Stomach (tissue), 9 donors: Measurements from ENCODE around the gene KLHL29. TPM values are rescaled to one million over a fixed set of nuclear protein-coding genes. Genes with fewer than 3 reads are reported as not detected.
A peak's percentile ranks its signal among the peaks of the same experiment; 100 is the strongest.

Experiments
- DNase-seq, 2 donors: peaks; one replicate each; pipeline versions ENCODE4 v3.0.0 to v3.0.0-alpha.2; 2013 to 2019
- H3K27ac ChIP-seq, 5 donors: fragments of 200-600 bp in 4 of 5; sonication (generic) in 4 of 5; one replicate each; pipeline ENCODE4 v1.5.1; 2013 to 2019; ENCODE audit warnings: mild to moderate bottlenecking in 1 of 5, moderate library complexity in 1 of 5
- H3K27me3 ChIP-seq, 3 donors: fragments of 200-600 bp; sonication (generic); one replicate each; pipeline ENCODE4 v1.5.1; 2017 to 2019; ENCODE audit warnings: mixed run types in 1 of 3
- H3K36me3 ChIP-seq, 4 donors: fragments of 200-600 bp; sonication (generic); 1 replicate in 3 of 4; 2 replicates in 1 of 4; pipeline ENCODE4 v1.5.1; 2016 to 2019
- H3K4me1 ChIP-seq, 4 donors: fragments of 200-600 bp; sonication (generic); one replicate each; pipeline ENCODE4 v1.5.1; 2016 to 2019
- H3K4me3 ChIP-seq, 4 donors: fragments of 200-600 bp; sonication (generic) in 3 of 4; one replicate each; pipeline ENCODE4 v1.5.1; 2016 to 2019; ENCODE audit warnings: mild to moderate bottlenecking in 1 of 4
- H3K9me3 ChIP-seq, 4 donors: fragments of 200-600 bp; sonication (generic); one replicate each; pipeline ENCODE4 v1.5.1; 2016 to 2019
- CTCF ChIP-seq, 7 experiments: fragments of 450-650 bp in 4 of 7; fragments of 200-600 bp in 3 of 7; sonication (generic) in 3 of 7; IDR thresholded peaks; one replicate each; pipeline ENCODE4 v1.5.1; 2016 to 2019; ENCODE audit warnings: antibody characterized with exemption in 7 of 7, control low read depth in 2 of 7, mild to moderate bottlenecking in 1 of 7
- EP300 ChIP-seq: sonication (generic); formaldehyde crosslinking; IDR thresholded peaks from one replicate; pipeline ENCODE4 v1.6.1; 2017; ENCODE audit warnings: antibody characterized with exemption
- POLR2A ChIP-seq, 4 donors: fragments of 450-650 bp; IDR thresholded peaks; one replicate each; pipeline ENCODE4 v1.6.1; 2016; ENCODE audit warnings: antibody characterized with exemption in 4 of 4, control low read depth in 2 of 4, mild to moderate bottlenecking in 1 of 4, moderate library complexity in 1 of 4
- POLR2AphosphoS5 ChIP-seq, 3 donors: sonication (generic); formaldehyde crosslinking; IDR thresholded peaks; one replicate each; pipeline ENCODE4 v1.6.1; 2016; ENCODE audit warnings: antibody characterized with exemption in 3 of 3
- WGBS, 5 donors: extraction: QIAGEN DNeasy Blood & Tissue Kit in 3 of 5; methylation state at CpG; one replicate each; pipeline versions ENCODE4 v1.1.5 to v1.1.7; 2013 to 2018; 5-methylcytosine and 5-hydroxymethylcytosine counted together
- intact Hi-C: fragments of 100-400 bp; cut with DNase I; formaldehyde crosslinking; loops from one replicate; pipeline ENCODE4 v1.15.1; 2023; ENCODE audit warnings: low total_unique reads
- polyA plus RNA-seq, 3 donors: library from polyadenylated mRNA; stranded (reverse); fragments of 200-250 nt; gene quantifications; one replicate each; pipeline ENCODE4 v1.2.3, GENCODE V29; 2013
- total RNA-seq, 5 donors: library from RNA; depleted of rRNA; stranded (reverse); fragments of >200 nt; gene quantifications; one replicate each; pipeline versions ENCODE4 v1.1.0 to v1.2.3, GENCODE V29; 2014 to 2016
- donor health status: healthy with polysubstance abuse.
- donor health status: Bipolar disorder and iron deficiency.
- donor health status: healthy.

KLHL29 gene
- total and polyA plus RNA-seq, 8 donors, result under 0.01 to 6.6 (median 1.3) TPM

GRCh38 chr2:23712756-23713151 lies 327.8 kb downstream of the KLHL29 start:
- intact Hi-C loops, result no loop called here
- Histone ChIP-seq H3K27me3 (no peaks in the 10 kb centered on the region), H3K9me3 (no peaks in the 10 kb centered on the region), H3K27ac (no peak overlapping the region), H3K4me1 (peaks cover 0 to 5% (median under 1%) of the 10 kb centered on the region in 4 donors), H3K36me3 (peaks cover 0 to 21% (median 17%) of the 10 kb centered on the region in 4 donors), H3K4me3 (no peak overlapping the region)
- 71 to 85% (median 76%) methylated on average over 2 of the region's 2 CpGs for WGBS, 5 donors
- DNase-seq, result no peak
- TF ChIP-seq EP300, result no peak
- no peak for TF ChIP-seq POLR2A (IDR thresholded peaks at IDR 0.05)
- no peak for TF ChIP-seq CTCF (IDR thresholded peaks at IDR 0.05)
- TF ChIP-seq POLR2AphosphoS5 (IDR thresholded peaks at IDR 0.05), result no peak

- H3K27ac ChIP-seq, result no peak overlapping the region
- no peak overlapping the region for H3K4me3 ChIP-seq
- intact Hi-C loops, result no loop called here
- no peaks in the 10 kb centered on the region for H3K27me3 ChIP-seq
- peaks cover 0 to 15% (median 13%) of the 10 kb centered on the region in 4 donors for H3K36me3 ChIP-seq
- DNase-seq, result no peak
- TF ChIP-seq CTCF (IDR thresholded peaks at IDR 0.05) (no peak), EP300 (no peak), POLR2A (IDR thresholded peaks at IDR 0.05) (no peak), POLR2AphosphoS5 (IDR thresholded peaks at IDR 0.05) (no peak)
- peaks cover 0 to 5% (median 0%) of the 10 kb centered on the region in 4 donors for H3K4me1 ChIP-seq
- H3K9me3 ChIP-seq, result no peaks in the 10 kb centered on the region
- 77 to 93% (median 89%) methylated on average over 5 of the region's 5 CpGs for WGBS, 5 donors
Measured at GRCh38 chr2:23713351-23713750, 328.4 kb downstream of the KLHL29 start.

DNA sequence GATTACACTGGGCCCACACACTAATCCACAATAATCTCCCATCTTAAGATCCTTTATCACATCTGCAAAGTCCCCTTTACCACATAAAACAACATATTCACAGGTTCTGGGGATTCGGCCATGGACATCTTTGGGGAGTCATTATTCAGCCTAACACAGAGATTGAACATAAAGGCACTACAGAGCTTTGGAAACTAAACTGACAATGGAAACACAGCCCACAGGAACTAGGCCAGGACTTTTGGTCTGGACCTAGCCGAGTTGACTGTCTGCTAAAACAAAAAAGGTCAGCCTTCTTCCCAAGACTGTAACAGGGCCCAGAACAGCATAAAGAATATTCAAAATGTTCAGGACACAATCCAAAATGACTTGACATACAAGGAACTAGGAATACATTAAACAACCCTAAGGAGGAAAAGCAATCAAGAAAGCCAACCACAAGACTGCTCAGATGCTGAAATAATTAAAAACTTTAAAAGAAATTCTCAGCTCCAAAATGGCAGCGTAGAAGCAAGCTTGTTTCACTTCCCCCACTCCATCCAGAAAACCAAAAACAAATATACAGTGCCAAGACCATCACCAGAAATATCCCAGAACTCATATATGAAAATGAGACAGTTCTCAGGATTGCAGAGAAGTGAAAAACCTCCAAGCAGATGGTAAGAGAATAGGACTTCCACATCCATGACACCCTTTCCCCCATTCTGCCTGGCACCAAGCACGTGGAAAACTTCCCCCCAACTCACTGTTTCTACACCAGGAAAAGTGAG lies 334.1 kb downstream of the KLHL29 start:
- H3K4me1 ChIP-seq, result no peaks in the 10 kb centered on the region
- H3K36me3 ChIP-seq, result peaks cover 0 to 8% (median 2%) of the 10 kb centered on the region in 4 donors
- 85 to 95% (median 92%) methylated on average over 4 of the region's 4 CpGs for WGBS, 5 donors
- H3K27me3 ChIP-seq, result no peaks in the 10 kb centered on the region
- peaks cover 3 to 22% (median 11%) of the 10 kb centered on the region in 4 donors for H3K9me3 ChIP-seq
- DNase-seq, result peak in 1 of 2 donors; percentile 43
- intact Hi-C loops, result no loop called here
- TF ChIP-seq POLR2A (IDR thresholded peaks at IDR 0.05) (no peak), CTCF (IDR thresholded peaks at IDR 0.05) (no peak), POLR2AphosphoS5 (IDR thresholded peaks at IDR 0.05) (no peak), EP300 (no peak)
- H3K4me3 ChIP-seq, result no peak overlapping the region
- no peak overlapping the region for H3K27ac ChIP-seq

DNA sequence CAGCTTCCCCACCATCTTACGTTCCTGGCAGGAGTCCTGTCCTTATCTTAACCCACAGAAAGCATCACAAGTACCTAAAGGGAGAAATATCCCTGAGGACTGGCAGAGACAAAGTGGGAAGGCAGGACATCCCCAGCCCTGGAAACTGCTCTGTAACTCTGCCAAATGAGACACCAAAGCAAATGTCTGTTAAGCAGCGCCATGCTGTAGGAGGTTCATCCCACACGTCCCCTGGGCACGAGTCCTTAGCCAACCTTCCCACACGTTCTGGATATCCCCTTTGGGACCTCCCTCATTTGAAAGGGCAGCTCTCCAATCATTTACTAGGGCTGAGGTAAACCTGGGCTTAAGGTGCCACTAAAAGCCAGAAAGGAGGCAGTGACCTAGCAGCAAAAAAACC lies 334.7 kb downstream of the KLHL29 start:
- Histone ChIP-seq H3K4me1 (no peaks in the 10 kb centered on the region), H3K36me3 (peaks cover 0 to 14% (median 2%) of the 10 kb centered on the region in 4 donors), H3K27me3 (no peaks in the 10 kb centered on the region), H3K27ac (no peak overlapping the region), H3K9me3 (peaks cover 3 to 22% (median 11%) of the 10 kb centered on the region in 4 donors), H3K4me3 (no peak overlapping the region)
- TF ChIP-seq EP300 (no peak), POLR2A (IDR thresholded peaks at IDR 0.05) (no peak), CTCF (IDR thresholded peaks at IDR 0.05) (no peak), POLR2AphosphoS5 (IDR thresholded peaks at IDR 0.05) (no peak)
- intact Hi-C loops, result no loop called here
- no peak for DNase-seq
- WGBS, 5 donors, result 82 to 92% (median 86%) methylated on average over 5 of the region's 5 CpGs
